ENCODE measurements around the gene CTXND1.
"Not testable (repeated sequence)": the region's sequence is repeated elsewhere in the genome, so short reads cannot be mapped to it uniquely, and the experiment has no call there.

CTXND1 gene

GRCh38 chr15:80156176-80156720 is 95.8 kb downstream of the CTXND1 start:
- POLR2A ChIA-PET = no interaction called here
- Histone ChIP-seq H3K36me3 (ENCODE audit: control insufficient read depth in 2 of 2, insufficient read depth in 1 of 2, low read length in 2 of 2) (peaks cover 0 to 20% of the 10 kb centered on the region in 2 experiments; a peak in 2 of 3 replicates), H3K9me3 (ENCODE audit: control insufficient read depth, insufficient read depth, low read depth, low read length) (no peaks in the 10 kb centered on the region), H3K4me3 (ENCODE audit: low read depth, low read length) (no peak overlapping the region), H3K27ac (ENCODE audit: extremely low read depth, low read depth, low read length) (no peak overlapping the region), H3K4me1 (ENCODE audit: control insufficient read depth, insufficient read depth, low read length) (0 out of 2 replicates have a peak, but pooled peaks cover 3% of the 10 kb centered on the region)
- CTCF ChIA-PET = interaction anchor here (0.6 to 1.3 kb wide), 4 partner anchors 16 to 303 kb away, joined by 3 to 4 read pairs (median 3); no protein-coding TSS in a partner anchor
- TF ChIP-seq ZNF629 (tag by site-specific recombination; IDR thresholded peaks at IDR 0.05) = no peak
- no peak for TF ChIP-seq ZNF600 (tag by site-specific recombination; IDR thresholded peaks at IDR 0.05)
- TF ChIP-seq ZNF174 (tag by site-specific recombination; IDR thresholded peaks at IDR 0.05) = no peak
- no peak for TF ChIP-seq ZNF664 (tag by site-specific recombination; IDR thresholded peaks at IDR 0.05)
- no peak for TF ChIP-seq HOXC10 (CRISPR knock-in tag; IDR thresholded peaks at IDR 0.05)
- no peak for TF ChIP-seq BCL11A (tag by site-specific recombination; IDR thresholded peaks at IDR 0.05; ENCODE audit: low read depth)
- TF ChIP-seq HOXA7 (CRISPR knock-in tag; IDR thresholded peaks at IDR 0.05; ENCODE audit: borderline replicate concordance) = no peak
- TF ChIP-seq ZNF623 (tag by site-specific recombination; IDR thresholded peaks at IDR 0.05) = no peak
- TF ChIP-seq ZNF558 (tag by site-specific recombination; IDR thresholded peaks at IDR 0.05) = no peak
- no peak for TF ChIP-seq ZSCAN30 (tag by site-specific recombination; IDR thresholded peaks at IDR 0.05)

DNA sequence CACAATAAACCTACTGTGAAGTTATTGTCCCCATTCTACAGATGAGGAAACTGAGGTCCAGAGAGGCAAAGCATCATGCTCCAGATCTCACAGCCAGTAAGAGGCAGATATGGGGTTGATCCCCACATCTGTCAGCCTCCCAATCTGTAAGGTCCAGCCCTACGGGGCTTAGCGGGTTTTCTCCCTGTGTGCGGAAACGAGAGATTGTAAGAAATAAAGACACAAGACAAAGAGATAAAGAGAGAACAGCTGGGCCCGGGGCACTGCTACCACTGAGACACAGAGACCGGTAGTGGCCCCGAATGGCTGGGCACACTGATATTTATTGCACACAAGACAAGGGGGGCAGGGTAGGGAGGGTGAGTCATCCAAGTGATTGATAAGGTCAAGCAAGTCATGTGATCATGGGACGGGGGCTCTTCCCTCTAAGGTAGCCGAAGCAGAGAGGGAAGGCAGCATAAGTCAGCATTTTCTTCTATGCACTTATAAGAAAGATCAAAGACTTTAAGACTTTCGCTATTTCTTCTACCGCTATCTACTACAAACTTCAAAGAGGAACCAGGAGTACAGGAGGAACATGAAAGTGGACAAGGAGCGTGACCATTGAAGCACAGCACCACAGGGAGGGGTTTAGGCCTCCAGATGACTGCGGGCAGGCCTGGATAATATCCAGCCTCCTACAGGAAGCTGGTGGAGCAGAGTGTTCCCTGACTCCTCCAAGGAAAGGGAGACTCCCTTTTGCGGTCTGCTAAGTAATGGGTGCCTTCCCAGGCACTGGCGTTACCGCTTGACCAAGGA is 96.4 kb downstream of the CTXND1 start:
- H3K9me3 ChIP-seq (ENCODE audit: control insufficient read depth, insufficient read depth, low read depth, low read length); H3K4me3 ChIP-seq (ENCODE audit: low read depth, low read length); POLR2A ChIA-PET; H3K4me1 ChIP-seq (ENCODE audit: control insufficient read depth, insufficient read depth, low read length); H3K27ac ChIP-seq (ENCODE audit: extremely low read depth, low read depth, low read length): not testable (repeated sequence)
- peaks cover 0 to 20% of the 10 kb centered on the region in 2 experiments; a peak in 1 of 3 replicates for H3K36me3 ChIP-seq (ENCODE audit: control insufficient read depth in 2 of 2, insufficient read depth in 1 of 2, low read length in 2 of 2)
- CTCF ChIA-PET = interaction anchor here (1.1 to 1.3 kb wide), 2 partner anchors 88 to 302 kb away, joined by 3 to 4 read pairs; no protein-coding TSS in a partner anchor

- H3K36me3 ChIP-seq (ENCODE audit: control insufficient read depth in 2 of 2, insufficient read depth in 1 of 2, low read length in 2 of 2) = peaks cover 0 to 16% of the 10 kb centered on the region in 2 experiments; a peak in 1 of 3 replicates
- H3K27ac ChIP-seq (ENCODE audit: extremely low read depth, low read depth, low read length) = no peak overlapping the region
- 0 out of 2 replicates have a peak, but pooled peaks cover 3% of the 10 kb centered on the region for H3K4me1 ChIP-seq (ENCODE audit: control insufficient read depth, insufficient read depth, low read length)
- ChIA-PET POLR2A (no interaction called here), CTCF (no interaction called here)
- H3K4me3 ChIP-seq (ENCODE audit: low read depth, low read length) = no peak overlapping the region
- H3K9me3 ChIP-seq (ENCODE audit: control insufficient read depth, insufficient read depth, low read depth, low read length) = no peaks in the 10 kb centered on the region
- no peak for TF ChIP-seq ZNF266 (tag by site-specific recombination; IDR thresholded peaks at IDR 0.05; ENCODE audit: low read depth)
- TF ChIP-seq, protein P1, sequence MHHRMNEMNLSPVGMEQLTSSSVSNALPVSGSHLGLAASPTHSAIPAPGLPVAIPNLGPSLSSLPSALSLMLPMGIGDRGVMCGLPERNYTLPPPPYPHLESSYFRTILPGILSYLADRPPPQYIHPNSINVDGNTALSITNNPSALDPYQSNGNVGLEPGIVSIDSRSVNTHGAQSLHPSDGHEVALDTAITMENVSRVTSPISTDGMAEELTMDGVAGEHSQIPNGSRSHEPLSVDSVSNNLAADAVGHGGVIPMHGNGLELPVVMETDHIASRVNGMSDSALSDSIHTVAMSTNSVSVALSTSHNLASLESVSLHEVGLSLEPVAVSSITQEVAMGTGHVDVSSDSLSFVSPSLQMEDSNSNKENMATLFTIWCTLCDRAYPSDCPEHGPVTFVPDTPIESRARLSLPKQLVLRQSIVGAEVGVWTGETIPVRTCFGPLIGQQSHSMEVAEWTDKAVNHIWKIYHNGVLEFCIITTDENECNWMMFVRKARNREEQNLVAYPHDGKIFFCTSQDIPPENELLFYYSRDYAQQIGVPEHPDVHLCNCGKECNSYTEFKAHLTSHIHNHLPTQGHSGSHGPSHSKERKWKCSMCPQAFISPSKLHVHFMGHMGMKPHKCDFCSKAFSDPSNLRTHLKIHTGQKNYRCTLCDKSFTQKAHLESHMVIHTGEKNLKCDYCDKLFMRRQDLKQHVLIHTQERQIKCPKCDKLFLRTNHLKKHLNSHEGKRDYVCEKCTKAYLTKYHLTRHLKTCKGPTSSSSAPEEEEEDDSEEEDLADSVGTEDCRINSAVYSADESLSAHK (tag by site-specific recombination; IDR thresholded peaks at IDR 0.05) = no peak
- no peak for TF ChIP-seq ZNF121 (tag by site-specific recombination; IDR thresholded peaks at IDR 0.05)
- no peak for TF ChIP-seq PBX3 (CRISPR knock-in tag; IDR thresholded peaks at IDR 0.05)
- TF ChIP-seq, protein P2, sequence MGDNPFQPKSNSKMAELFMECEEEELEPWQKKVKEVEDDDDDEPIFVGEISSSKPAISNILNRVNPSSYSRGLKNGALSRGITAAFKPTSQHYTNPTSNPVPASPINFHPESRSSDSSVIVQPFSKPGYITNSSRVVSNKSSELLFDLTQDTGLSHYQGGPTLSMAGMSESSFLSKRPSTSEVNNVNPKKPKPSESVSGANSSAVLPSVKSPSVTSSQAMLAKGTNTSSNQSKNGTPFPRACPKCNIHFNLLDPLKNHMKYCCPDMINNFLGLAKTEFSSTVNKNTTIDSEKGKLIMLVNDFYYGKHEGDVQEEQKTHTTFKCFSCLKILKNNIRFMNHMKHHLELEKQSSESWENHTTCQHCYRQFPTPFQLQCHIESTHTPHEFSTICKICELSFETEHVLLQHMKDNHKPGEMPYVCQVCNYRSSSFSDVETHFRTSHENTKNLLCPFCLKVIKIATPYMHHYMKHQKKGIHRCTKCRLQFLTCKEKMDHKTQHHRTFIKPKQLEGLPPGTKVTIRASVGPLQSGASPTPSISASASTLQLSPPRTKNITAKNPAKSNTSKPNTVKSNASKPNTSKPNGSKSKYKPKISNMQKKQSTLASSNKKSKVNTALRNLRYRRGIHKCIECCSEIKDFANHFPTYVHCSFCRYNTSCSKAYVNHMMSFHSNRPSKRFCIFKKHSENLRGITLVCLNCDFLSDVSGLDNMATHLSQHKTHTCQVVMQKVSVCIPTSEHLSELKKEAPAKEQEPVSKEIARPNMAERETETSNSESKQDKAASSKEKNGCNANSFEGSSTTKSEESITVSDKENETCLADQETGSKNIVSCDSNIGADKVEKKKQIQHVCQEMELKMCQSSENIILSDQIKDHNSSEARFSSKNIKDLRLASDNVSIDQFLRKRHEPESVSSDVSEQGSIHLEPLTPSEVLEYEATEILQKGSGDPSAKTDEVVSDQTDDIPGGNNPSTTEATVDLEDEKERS (tag by site-specific recombination; IDR thresholded peaks at IDR 0.05) = no peak
- no peak for TF ChIP-seq TCF7L2 (IDR thresholded peaks at IDR 0.05; ENCODE audit: borderline replicate concordance, low read depth, low read length)
- TF ChIP-seq ZNF214 (tag by site-specific recombination; IDR thresholded peaks at IDR 0.05; ENCODE audit: borderline replicate concordance) = no peak
- TF ChIP-seq ZNF701 (tag by site-specific recombination; IDR thresholded peaks at IDR 0.05) = no peak
- TF ChIP-seq, protein P3, sequence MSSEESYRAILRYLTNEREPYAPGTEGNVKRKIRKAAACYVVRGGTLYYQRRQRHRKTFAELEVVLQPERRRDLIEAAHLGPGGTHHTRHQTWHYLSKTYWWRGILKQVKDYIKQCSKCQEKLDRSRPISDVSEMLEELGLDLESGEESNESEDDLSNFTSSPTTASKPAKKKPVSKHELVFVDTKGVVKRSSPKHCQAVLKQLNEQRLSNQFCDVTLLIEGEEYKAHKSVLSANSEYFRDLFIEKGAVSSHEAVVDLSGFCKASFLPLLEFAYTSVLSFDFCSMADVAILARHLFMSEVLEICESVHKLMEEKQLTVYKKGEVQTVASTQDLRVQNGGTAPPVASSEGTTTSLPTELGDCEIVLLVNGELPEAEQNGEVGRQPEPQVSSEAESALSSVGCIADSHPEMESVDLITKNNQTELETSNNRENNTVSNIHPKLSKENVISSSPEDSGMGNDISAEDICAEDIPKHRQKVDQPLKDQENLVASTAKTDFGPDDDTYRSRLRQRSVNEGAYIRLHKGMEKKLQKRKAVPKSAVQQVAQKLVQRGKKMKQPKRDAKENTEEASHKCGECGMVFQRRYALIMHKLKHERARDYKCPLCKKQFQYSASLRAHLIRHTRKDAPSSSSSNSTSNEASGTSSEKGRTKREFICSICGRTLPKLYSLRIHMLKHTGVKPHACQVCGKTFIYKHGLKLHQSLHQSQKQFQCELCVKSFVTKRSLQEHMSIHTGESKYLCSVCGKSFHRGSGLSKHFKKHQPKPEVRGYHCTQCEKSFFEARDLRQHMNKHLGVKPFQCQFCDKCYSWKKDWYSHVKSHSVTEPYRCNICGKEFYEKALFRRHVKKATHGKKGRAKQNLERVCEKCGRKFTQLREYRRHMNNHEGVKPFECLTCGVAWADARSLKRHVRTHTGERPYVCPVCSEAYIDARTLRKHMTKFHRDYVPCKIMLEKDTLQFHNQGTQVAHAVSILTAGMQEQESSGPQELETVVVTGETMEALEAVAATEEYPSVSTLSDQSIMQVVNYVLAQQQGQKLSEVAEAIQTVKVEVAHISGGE (tag by site-specific recombination; conservative IDR thresholded peaks at IDR 0.05; ENCODE audit: low read depth) = no peak
- TF ChIP-seq HOXC10 (CRISPR knock-in tag; IDR thresholded peaks at IDR 0.05) = no peak
- TF ChIP-seq ZNF155 (tag by site-specific recombination; IDR thresholded peaks at IDR 0.05) = no peak
Observed at GRCh38 chr15:80155001-80155377, 97.0 kb downstream of the CTXND1 start.

Data from HEK293 (cell line).